HEK293 (cell line): ENCODE data around the gene METTL26.

ENCODE experiments used
- CTCF ChIA-PET: fragments of 350-600 bp; formaldehyde crosslinking; extraction: SDS; loops from one replicate; lab custom pipeline; 2021; ENCODE audit warnings: antibody characterized with exemption; lab: Yijun Ruan, JAX
- POLR2A ChIA-PET: fragments of 300-600 bp; formaldehyde crosslinking; extraction: SDS; loops from one replicate; lab custom pipeline; 2020; ENCODE audit warnings: antibody characterized with exemption, inconsistent platforms; lab: Yijun Ruan, JAX
- H3K27ac ChIP-seq: fragments of 200-500 bp; sonication (Bioruptor generic); 2 replicates; pipeline ENCODE4 v1.5.1; 2014; ENCODE audit warnings: low read depth, low read length, control low read depth, inconsistent platforms; ENCODE audit errors: extremely low read depth
- H3K36me3 ChIP-seq, 2 experiments: fragments of 200-500 bp in 1 of 2; sonication (Bioruptor generic) in 1 of 2; 1 replicate in 1 of 2; 2 replicates in 1 of 2; pipeline ENCODE4 v1.5.1; 2014 to 2017; ENCODE audit warnings: inconsistent platforms in 2 of 2, low read length in 2 of 2; ENCODE audit not compliant: control insufficient read depth in 2 of 2, insufficient read depth in 1 of 2
- H3K4me1 ChIP-seq: fragments of 200-500 bp; sonication (Bioruptor generic); 2 replicates; pipeline ENCODE4 v1.5.1; 2014; ENCODE audit warnings: mild to moderate bottlenecking, low read length, inconsistent platforms; ENCODE audit not compliant: control insufficient read depth, insufficient read depth
- H3K4me3 ChIP-seq: 2 replicates; pipeline ENCODE4 v1.5.1; 2011; ENCODE audit warnings: low read depth, mild to moderate bottlenecking, control low read depth, low read length, moderate library complexity
- H3K9me3 ChIP-seq: fragments of 200-500 bp; sonication (Bioruptor generic); 2 replicates; pipeline ENCODE4 v1.5.1; 2014; ENCODE audit warnings: low read depth, low read length, inconsistent platforms; ENCODE audit not compliant: control insufficient read depth, insufficient read depth
- KLF10 ChIP-seq: fragments of 450-650 bp; IDR thresholded peaks from 2 replicates; pipeline ENCODE4 v1.5.1; 2018; ENCODE audit warnings: missing biosample characterization, mild to moderate bottlenecking, missing genetic modification characterization
- KLF8 ChIP-seq: fragments of 450-650 bp; formaldehyde crosslinking; IDR thresholded peaks from 2 replicates; pipeline ENCODE4 v1.5.1; 2016; ENCODE audit warnings: missing biosample characterization, missing genetic modification characterization
- PRDM1 ChIP-seq: fragments of 450-650 bp; formaldehyde crosslinking; IDR thresholded peaks from 2 replicates; pipeline ENCODE4; 2016; ENCODE audit warnings: missing biosample characterization, missing genetic modification characterization
- REPIN1 ChIP-seq: fragments of 450-650 bp; formaldehyde crosslinking; IDR thresholded peaks from 2 replicates; pipeline ENCODE4 v1.5.1; 2017; ENCODE audit warnings: missing biosample characterization, missing genetic modification characterization, low read depth
- SP3 ChIP-seq: fragments of 450-650 bp; formaldehyde crosslinking; IDR thresholded peaks from 2 replicates; pipeline ENCODE4 v1.5.1; 2016; ENCODE audit warnings: missing biosample characterization, missing genetic modification characterization
- YY1 ChIP-seq: fragments of 450-650 bp; formaldehyde crosslinking; IDR thresholded peaks from 2 replicates; pipeline ENCODE4 v1.5.1; 2018; ENCODE audit warnings: missing biosample characterization, missing genetic modification characterization
- ZBTB20 ChIP-seq: fragments of 450-650 bp; formaldehyde crosslinking; IDR thresholded peaks from 2 replicates; pipeline ENCODE4 v1.5.1; 2016; ENCODE audit warnings: missing biosample characterization, missing genetic modification characterization
- ZBTB21 ChIP-seq: fragments of 450-650 bp; formaldehyde crosslinking; IDR thresholded peaks from 2 replicates; pipeline ENCODE4 v1.5.1; 2017; ENCODE audit warnings: missing biosample characterization, missing genetic modification characterization
- ZEB2 ChIP-seq: fragments of 450-650 bp; formaldehyde crosslinking; IDR thresholded peaks from 2 replicates; pipeline ENCODE4 v1.5.1; 2016; ENCODE audit warnings: missing biosample characterization, missing genetic modification characterization
- ZNF155 ChIP-seq: fragments of 450-650 bp; formaldehyde crosslinking; IDR thresholded peaks from 2 replicates; pipeline ENCODE4 v1.5.1; 2016; ENCODE audit warnings: missing biosample characterization, missing genetic modification characterization
- ZNF37A ChIP-seq: fragments of 450-650 bp; IDR thresholded peaks from 2 replicates; pipeline ENCODE4 v1.5.1; 2018; ENCODE audit warnings: missing biosample characterization, missing genetic modification characterization
- ZNF391 ChIP-seq: fragments of 450-650 bp; formaldehyde crosslinking; IDR thresholded peaks from 2 replicates; pipeline ENCODE4 v1.5.1; 2016; ENCODE audit warnings: low read depth, missing biosample characterization, missing genetic modification characterization, borderline replicate concordance
- ZNF585B ChIP-seq: fragments of 450-650 bp; formaldehyde crosslinking; IDR thresholded peaks from 2 replicates; pipeline ENCODE4 v1.5.1; 2016; ENCODE audit warnings: missing biosample characterization, missing genetic modification characterization
- ZNF623 ChIP-seq: fragments of 450-650 bp; formaldehyde crosslinking; IDR thresholded peaks from 2 replicates; pipeline ENCODE4 v1.5.1; 2016; ENCODE audit warnings: missing biosample characterization, missing genetic modification characterization
- ZNF629 ChIP-seq: fragments of 450-650 bp; formaldehyde crosslinking; IDR thresholded peaks from 2 replicates; pipeline ENCODE4 v1.5.1; 2017; ENCODE audit warnings: missing biosample characterization, missing genetic modification characterization
- ZNF658 ChIP-seq: fragments of 450-650 bp; formaldehyde crosslinking; IDR thresholded peaks from 2 replicates; pipeline ENCODE4; 2016; ENCODE audit warnings: missing biosample characterization, missing genetic modification characterization
- ZNF677 ChIP-seq: fragments of 450-650 bp; IDR thresholded peaks from 2 replicates; pipeline ENCODE4 v1.5.0; 2018; ENCODE audit warnings: missing biosample characterization, mild to moderate bottlenecking, missing genetic modification characterization, moderate library complexity
- ZNF747 ChIP-seq: fragments of 450-650 bp; formaldehyde crosslinking; IDR thresholded peaks from 2 replicates; pipeline ENCODE4 v1.5.1; 2016; ENCODE audit warnings: missing biosample characterization, missing genetic modification characterization
- ZSCAN30 ChIP-seq: fragments of 450-650 bp; IDR thresholded peaks from 2 replicates; pipeline ENCODE4 v1.5.1; 2018; ENCODE audit warnings: missing biosample characterization, mild to moderate bottlenecking, missing genetic modification characterization, moderate library complexity
- ZXDB ChIP-seq: fragments of 450-650 bp; formaldehyde crosslinking; IDR thresholded peaks from 2 replicates; pipeline ENCODE4 v1.5.1; 2016; ENCODE audit warnings: missing biosample characterization, missing genetic modification characterization
- TF ChIP-seq, protein P1 (sequence below): sonication (generic); formaldehyde crosslinking; IDR thresholded peaks from 2 replicates; pipeline ENCODE4 v1.8.1; 2022; ENCODE audit warnings: mild to moderate bottlenecking, moderate library complexity, missing genetic modification reagents
- TF ChIP-seq, protein P2 (sequence below): fragments of 450-650 bp; formaldehyde crosslinking; conservative IDR thresholded peaks from 2 replicates; pipeline ENCODE4 v1.5.1; 2016; ENCODE audit warnings: low read depth, missing biosample characterization, missing genetic modification characterization
- TF ChIP-seq, protein P3 (sequence below): fragments of 450-650 bp; formaldehyde crosslinking; IDR thresholded peaks from 2 replicates; pipeline ENCODE4 v1.5.1; 2016; ENCODE audit warnings: missing biosample characterization, missing genetic modification characterization, borderline replicate concordance
- TF ChIP-seq, protein P4 (sequence below): fragments of 450-650 bp; IDR thresholded peaks from 2 replicates; pipeline ENCODE4 v1.5.1; 2018; ENCODE audit warnings: missing biosample characterization, mild to moderate bottlenecking, missing genetic modification characterization

METTL26 gene

DNA sequence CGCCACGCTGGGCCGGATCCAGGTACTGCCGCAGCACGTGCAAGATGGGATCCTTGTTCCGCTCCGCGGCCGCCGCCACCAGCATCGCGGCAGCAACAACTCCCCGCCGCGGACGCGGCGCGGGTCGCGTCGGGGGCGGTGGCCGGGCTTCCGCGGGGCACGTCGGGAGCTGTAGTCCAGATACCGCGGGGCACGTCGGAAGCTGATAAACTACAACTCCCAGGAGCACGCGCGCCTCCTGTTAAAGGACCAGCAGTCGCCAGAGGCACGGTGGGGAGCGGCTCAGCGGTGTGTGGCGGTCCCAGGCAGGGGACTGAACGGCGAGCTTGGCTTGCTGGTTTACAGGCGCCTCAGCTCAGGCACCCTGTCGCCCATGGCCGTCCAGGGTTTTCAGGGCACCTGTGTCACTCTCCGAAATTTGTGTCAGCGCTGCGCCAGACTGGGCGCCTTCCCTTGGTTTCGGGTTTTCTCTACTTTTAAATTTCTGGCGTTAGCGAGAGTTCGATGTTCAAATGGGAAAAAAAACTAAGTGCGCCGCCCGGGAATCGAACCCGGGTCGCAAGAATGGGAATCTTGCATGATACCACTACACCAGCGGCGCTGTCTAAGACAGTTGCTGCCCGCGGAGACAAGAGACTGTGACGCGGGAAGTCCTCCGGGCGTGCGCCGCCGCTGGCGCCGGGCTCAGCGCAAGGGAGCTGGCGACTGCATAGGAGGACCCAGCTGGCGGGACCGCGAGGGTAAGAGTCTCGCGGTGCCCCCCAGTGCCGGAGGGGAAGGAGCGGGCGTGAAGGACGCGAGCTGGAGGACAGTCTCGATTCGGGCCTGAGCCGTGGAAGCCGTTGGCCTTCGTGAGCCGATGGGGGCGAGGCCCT lies at the start of gene METTL26:
Gene METTL26 (minus strand): TSS at position 100 of the 875 bp plus-strand sequence. CDS start 15 bp downstream, at position 85.
- CTCF ChIA-PET: interaction anchor here (1.2 to 1.5 kb wide), 3 partner anchors 11 to 46 kb away, joined by 3 to 6 read pairs (median 5); no protein-coding TSS in a partner anchor
- TF ChIP-seq ZXDB (peak; percentile 69), ZNF155 (no peak), ZNF623 (peak; percentile 21; the same call in 1 of the 2 replicates), ZNF677 (no peak), ZNF629 (peak; percentile 78), ZBTB20 (tag by site-specific recombination) (peak; percentile 90), REPIN1 (tag by site-specific recombination) (0 out of 2 replicates have a peak, but pooled peaks have one; percentile 75), ZNF658 (tag by site-specific recombination) (no peak), ZNF747 (tag by site-specific recombination) (no peak), YY1 (tag by site-specific recombination) (peak; percentile 49), KLF10 (peak; percentile 93), PRDM1 (tag by site-specific recombination) (peak; percentile 81), ZNF585B (tag by site-specific recombination) (no peak; the same call in 1 of the 2 replicates), ZEB2 (peak; percentile 89), SP3 (tag by site-specific recombination) (peak; percentile 77), ZBTB21 (tag by site-specific recombination) (peak; percentile 55; the same call in 1 of the 2 replicates), ZNF391 (peak; percentile 97), ZSCAN30 (tag by site-specific recombination) (peak; percentile 74), ZNF37A (no peak), KLF8 (tag by site-specific recombination) (peak; percentile 79)
- TF ChIP-seq, protein P1, sequence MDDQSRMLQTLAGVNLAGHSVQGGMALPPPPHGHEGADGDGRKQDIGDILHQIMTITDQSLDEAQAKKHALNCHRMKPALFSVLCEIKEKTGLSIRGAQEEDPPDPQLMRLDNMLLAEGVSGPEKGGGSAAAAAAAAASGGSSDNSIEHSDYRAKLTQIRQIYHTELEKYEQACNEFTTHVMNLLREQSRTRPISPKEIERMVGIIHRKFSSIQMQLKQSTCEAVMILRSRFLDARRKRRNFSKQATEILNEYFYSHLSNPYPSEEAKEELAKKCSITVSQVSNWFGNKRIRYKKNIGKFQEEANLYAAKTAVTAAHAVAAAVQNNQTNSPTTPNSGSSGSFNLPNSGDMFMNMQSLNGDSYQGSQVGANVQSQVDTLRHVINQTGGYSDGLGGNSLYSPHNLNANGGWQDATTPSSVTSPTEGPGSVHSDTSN (CRISPR knock-in tag): peak; percentile 81
- TF ChIP-seq, protein P2, sequence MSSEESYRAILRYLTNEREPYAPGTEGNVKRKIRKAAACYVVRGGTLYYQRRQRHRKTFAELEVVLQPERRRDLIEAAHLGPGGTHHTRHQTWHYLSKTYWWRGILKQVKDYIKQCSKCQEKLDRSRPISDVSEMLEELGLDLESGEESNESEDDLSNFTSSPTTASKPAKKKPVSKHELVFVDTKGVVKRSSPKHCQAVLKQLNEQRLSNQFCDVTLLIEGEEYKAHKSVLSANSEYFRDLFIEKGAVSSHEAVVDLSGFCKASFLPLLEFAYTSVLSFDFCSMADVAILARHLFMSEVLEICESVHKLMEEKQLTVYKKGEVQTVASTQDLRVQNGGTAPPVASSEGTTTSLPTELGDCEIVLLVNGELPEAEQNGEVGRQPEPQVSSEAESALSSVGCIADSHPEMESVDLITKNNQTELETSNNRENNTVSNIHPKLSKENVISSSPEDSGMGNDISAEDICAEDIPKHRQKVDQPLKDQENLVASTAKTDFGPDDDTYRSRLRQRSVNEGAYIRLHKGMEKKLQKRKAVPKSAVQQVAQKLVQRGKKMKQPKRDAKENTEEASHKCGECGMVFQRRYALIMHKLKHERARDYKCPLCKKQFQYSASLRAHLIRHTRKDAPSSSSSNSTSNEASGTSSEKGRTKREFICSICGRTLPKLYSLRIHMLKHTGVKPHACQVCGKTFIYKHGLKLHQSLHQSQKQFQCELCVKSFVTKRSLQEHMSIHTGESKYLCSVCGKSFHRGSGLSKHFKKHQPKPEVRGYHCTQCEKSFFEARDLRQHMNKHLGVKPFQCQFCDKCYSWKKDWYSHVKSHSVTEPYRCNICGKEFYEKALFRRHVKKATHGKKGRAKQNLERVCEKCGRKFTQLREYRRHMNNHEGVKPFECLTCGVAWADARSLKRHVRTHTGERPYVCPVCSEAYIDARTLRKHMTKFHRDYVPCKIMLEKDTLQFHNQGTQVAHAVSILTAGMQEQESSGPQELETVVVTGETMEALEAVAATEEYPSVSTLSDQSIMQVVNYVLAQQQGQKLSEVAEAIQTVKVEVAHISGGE (tag by site-specific recombination): peak; percentile 76
- TF ChIP-seq, protein P3, sequence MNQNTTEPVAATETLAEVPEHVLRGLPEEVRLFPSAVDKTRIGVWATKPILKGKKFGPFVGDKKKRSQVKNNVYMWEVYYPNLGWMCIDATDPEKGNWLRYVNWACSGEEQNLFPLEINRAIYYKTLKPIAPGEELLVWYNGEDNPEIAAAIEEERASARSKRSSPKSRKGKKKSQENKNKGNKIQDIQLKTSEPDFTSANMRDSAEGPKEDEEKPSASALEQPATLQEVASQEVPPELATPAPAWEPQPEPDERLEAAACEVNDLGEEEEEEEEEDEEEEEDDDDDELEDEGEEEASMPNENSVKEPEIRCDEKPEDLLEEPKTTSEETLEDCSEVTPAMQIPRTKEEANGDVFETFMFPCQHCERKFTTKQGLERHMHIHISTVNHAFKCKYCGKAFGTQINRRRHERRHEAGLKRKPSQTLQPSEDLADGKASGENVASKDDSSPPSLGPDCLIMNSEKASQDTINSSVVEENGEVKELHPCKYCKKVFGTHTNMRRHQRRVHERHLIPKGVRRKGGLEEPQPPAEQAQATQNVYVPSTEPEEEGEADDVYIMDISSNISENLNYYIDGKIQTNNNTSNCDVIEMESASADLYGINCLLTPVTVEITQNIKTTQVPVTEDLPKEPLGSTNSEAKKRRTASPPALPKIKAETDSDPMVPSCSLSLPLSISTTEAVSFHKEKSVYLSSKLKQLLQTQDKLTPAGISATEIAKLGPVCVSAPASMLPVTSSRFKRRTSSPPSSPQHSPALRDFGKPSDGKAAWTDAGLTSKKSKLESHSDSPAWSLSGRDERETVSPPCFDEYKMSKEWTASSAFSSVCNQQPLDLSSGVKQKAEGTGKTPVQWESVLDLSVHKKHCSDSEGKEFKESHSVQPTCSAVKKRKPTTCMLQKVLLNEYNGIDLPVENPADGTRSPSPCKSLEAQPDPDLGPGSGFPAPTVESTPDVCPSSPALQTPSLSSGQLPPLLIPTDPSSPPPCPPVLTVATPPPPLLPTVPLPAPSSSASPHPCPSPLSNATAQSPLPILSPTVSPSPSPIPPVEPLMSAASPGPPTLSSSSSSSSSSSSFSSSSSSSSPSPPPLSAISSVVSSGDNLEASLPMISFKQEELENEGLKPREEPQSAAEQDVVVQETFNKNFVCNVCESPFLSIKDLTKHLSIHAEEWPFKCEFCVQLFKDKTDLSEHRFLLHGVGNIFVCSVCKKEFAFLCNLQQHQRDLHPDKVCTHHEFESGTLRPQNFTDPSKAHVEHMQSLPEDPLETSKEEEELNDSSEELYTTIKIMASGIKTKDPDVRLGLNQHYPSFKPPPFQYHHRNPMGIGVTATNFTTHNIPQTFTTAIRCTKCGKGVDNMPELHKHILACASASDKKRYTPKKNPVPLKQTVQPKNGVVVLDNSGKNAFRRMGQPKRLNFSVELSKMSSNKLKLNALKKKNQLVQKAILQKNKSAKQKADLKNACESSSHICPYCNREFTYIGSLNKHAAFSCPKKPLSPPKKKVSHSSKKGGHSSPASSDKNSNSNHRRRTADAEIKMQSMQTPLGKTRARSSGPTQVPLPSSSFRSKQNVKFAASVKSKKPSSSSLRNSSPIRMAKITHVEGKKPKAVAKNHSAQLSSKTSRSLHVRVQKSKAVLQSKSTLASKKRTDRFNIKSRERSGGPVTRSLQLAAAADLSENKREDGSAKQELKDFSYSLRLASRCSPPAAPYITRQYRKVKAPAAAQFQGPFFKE (tag by site-specific recombination): peak; percentile 74; the same call in 1 of the 2 replicates
- TF ChIP-seq, protein P4, sequence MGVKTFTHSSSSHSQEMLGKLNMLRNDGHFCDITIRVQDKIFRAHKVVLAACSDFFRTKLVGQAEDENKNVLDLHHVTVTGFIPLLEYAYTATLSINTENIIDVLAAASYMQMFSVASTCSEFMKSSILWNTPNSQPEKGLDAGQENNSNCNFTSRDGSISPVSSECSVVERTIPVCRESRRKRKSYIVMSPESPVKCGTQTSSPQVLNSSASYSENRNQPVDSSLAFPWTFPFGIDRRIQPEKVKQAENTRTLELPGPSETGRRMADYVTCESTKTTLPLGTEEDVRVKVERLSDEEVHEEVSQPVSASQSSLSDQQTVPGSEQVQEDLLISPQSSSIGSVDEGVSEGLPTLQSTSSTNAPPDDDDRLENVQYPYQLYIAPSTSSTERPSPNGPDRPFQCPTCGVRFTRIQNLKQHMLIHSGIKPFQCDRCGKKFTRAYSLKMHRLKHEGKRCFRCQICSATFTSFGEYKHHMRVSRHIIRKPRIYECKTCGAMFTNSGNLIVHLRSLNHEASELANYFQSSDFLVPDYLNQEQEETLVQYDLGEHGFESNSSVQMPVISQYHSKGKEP (tag by site-specific recombination): peak; percentile 46; the same call in 1 of the 2 replicates

More for the DNA sequence above, at the start of gene METTL26:
- peaks cover 0 to 20% of the 10 kb centered on the region in 2 experiments; a peak in 1 of 3 replicates for H3K36me3 ChIP-seq
- H3K9me3 ChIP-seq: no peaks in the 10 kb centered on the region
- POLR2A ChIA-PET: interaction anchor here (0.6 to 2.0 kb wide), 14 partner anchors 11 to 109 kb away, joined by 3 to 10 read pairs (median 4); partner anchors contain the start of genes CAPN15, JMJD8 and WDR90
- H3K4me3 ChIP-seq: peak within 1 kb of the TSS; percentile 87
- peak within 1 kb of the TSS; percentile 82 for H3K27ac ChIP-seq
- H3K4me1 ChIP-seq: peaks cover 5% of the 10 kb centered on the region; the same call in 1 of the 2 replicates
